Forelimb muscle (tissue), 1 donor: ENCODE results near the gene STOX2. TPM values are rescaled to one million over a fixed set of nuclear protein-coding genes. Genes with fewer than 3 reads are reported as not detected.
"Not testable (repeated sequence)": the region's sequence is repeated elsewhere in the genome, so short reads cannot be mapped to it uniquely, and the experiment has no call there.

ENCODE experiments used
- DNase-seq: peaks from one replicate; pipeline ENCODE4 v3.0.0-alpha.2; 2013; ENCODE audit warnings: low read depth
- polyA plus RNA-seq: library from polyadenylated mRNA; unstranded; fragments of 120-200 nt; gene quantifications from one replicate; pipeline ENCODE4 v1.2.1, GENCODE V29; 2013; ENCODE audit not compliant: insufficient read length

The STOX2 gene
- polyA plus RNA-seq, 1 donor = 5.4 TPM

DNA sequence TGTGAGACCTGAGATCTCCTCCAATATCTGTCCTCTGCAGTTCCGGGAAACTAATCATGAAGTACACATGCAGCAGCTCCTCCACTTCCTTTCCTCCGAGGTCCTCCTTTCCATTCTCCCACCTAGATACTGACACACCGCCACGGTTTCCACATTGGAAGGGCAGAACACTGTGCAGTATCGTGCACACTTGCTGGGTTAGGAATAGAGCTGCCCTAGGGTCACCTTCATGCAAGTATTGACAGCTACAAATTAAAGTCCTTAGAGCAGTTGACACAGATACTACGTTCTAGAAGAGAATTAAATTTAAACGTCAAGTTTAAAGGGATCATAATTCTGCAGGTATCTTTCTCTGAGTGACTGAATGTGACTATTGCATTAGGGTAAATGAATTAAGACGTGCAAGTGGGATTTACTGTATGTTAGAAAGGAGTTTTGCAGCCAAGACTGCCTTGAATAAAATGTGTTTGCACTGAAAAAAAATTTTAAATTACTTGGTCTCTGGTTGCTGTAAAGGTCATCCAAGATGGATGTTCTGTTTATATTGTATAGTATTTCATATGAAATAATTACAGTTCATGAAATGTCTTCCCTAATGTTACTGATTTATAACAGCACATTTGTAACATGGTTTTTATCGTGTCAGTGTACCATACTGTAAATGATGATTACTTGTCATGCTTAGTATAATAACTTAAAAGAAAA is 117.7 kb downstream of the STOX2 start:
- no peak for DNase-seq

DNA sequence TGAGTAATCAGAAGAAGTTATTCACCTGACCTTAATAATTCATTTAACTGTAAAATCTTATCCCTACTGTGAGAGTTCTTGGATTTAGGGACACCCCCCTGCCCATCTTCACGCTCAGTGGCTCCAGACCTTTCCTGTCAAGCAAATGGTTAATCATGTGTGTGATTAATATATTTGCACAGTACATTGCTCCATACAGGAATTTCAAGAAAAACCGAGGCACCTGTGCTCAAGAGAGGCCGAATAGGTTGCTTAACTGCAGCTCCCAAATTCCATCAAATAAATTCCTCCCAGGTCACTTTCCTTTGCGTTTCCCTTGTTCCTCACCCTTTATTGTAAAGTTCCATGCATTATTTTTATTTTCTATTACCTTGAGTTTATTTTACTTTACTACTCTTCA is 119.5 kb downstream of the STOX2 start:
- no peak for DNase-seq

DNA sequence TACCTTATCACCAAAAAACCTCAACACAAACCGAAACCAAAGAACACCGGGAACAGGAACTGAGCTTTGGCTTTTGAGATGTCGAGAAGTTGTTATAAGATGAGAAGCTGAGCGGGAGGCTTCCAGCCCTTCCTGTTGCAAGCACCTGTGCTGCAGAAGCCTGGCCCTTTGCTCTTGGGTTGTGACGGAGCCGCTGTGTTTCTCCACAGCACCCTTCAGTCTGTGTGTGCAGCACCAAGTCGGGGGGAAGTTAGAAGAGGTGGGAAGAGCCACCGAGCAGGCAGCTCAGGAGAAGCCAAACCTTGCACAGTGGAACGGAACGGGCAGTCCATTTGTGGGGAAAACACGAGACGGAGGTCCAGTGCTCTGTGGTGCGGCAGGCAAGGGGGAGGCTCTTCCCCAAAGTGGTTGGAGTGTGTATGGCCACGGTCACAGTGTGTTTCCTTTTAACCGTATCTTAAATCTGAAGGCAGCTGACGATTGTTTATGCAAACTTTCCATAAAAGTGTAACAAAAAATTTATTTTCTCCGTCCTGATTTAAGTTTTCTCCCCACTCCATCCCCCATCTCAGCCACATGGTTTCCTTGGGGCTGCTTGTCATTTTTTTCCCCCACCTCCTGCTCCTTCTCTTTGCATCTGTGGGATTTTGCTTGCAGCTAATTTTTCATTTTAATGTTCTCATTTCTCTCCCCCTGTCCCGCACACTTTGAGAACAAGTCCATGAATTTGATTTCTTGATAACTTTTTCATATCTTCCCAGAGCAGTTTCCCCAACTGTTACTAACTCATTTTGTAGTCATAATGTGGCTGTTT is 123.7 kb downstream of the STOX2 start:
- DNase-seq = no peak

DNA sequence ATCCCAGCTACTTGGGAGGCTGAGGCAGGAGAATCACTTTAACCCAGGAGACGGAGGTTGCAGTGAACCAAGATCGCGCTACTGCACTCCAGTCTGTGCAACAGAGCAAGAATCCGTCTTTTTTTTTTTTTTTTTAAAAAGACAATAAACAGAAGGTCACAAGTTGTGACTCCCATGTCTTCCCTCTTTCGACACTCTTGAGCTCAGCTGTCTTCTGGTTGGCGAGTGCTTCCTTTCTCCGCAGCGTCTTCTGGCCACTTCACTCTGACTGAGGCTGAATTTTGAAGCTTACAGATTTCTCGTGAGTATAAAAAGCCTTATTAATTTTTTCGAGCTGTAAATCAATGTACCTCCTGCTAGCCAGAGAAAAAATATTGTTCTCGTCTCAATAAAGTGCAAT is 124.9 kb downstream of the STOX2 start:
- DNase-seq = no peak

DNA sequence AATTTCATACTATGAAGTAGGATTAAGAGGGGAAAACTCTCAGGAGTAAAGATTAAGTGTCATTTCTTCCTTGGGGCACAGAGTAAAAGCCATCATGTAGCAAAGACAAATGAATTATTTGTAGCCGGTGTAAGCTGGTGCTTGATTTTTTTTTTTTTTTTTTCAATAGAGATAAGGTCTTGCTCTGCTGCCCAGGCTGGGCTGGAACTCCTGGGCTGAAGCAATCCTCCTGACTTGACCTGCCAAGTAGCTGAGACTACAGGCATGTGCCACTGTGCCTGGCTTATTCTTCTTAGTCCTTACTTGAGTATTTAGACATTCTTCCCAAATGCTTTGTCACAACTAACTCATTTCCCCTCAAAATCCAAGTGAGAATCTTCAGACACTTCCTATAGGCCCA is 125.7 kb downstream of the STOX2 start:
- DNase-seq = no peak

DNA sequence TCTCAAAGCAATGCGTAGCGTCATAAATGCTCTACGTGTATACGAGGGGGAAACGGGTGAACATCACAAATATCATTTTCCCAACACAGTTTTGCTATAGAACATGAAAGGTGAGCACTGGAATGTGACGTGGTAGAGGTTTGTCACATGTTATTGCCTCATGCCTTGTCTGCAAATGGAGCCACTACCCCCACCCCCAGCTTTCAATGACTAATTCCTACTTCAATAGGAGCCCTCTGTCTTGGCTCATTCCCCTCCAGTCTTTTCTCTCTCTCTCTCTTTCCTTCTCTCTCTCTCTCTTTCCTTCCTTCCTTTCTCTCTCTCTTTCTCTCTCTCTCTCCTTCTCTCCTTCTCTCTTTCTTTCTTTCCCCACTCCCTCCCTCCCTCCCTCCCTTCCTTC is 127.0 kb downstream of the STOX2 start:
- no peak for DNase-seq

DNA sequence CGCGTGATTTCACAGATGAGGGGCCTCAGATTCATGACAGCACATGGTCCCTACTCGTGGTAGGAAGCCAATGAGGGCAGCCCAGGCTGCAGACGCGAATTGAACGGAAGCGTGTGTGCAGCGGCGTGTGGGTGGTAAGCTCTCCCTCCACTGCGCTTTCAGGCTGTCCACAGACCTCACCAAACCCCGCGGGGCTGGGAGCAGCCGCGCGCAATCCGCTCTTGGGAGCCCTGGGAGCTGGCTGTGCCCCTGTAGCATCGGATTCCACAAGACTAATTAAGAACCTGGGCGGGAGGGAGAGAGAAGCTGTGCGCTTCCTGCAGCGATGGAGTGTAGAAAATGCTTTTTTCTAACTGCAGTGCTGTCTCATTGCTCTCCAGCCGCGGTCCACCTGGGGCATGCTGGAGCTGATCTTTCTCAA is 134.9 kb downstream of the STOX2 start:
- DNase-seq = no peak

DNA sequence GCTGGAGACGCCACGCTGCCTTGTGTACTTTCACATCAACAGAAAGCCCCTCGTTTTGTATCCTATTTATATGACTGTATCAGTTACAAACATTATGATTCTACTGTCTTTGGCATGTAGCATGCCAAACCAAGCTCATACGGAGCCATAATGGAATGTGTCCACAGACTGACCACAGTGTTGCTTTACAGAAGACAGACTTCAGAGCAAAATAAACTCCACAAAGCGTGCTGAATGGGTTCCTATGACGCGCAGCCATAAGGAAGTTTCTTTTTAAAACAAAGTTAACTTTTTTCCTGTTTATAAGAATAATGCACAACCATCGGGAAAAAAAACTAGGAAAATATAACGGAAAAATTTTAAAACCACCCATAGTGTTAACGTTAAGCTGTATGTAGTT is 136.0 kb downstream of the STOX2 start:
- DNase-seq = no peak

DNA sequence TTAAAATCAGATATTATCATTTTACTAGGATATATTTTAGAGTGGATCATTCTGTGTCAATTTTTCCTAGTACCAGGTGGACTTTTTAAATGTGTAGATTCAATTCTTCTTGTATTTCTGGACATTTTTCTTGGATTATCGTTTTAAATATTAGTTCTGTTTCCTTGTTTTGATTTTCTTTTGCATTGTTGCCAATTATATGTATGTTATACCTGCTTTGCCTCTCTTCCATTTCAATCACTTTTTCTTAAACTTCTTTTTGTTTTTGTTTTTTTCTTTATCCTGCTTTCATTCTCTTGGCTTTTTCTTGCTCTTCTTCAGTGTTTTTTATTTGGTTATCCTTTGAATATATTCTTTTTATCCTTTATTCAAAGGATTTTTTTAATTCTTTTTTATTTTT is 141.0 kb downstream of the STOX2 start:
- no peak for DNase-seq

DNA sequence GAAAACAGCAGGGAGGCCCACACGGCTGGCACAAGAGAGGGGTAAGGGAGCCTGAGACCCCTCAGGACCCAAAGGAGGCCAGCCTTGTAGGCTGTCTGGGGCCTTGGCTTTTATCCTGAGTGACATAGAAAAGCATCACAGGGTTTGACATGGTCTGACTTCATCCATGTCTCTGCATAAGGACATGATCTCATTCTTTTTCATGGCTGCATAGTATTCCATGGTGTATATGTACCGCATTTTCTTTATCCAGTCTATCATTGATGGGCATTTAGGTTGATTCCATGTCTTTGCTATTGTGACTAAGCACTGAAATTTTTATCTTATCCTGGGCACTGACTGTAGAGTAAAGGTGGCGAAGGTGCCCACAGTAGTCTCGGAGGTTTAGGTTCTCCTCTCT is 146.2 kb downstream of the STOX2 start:
- DNase-seq = not testable (repeated sequence)

DNA sequence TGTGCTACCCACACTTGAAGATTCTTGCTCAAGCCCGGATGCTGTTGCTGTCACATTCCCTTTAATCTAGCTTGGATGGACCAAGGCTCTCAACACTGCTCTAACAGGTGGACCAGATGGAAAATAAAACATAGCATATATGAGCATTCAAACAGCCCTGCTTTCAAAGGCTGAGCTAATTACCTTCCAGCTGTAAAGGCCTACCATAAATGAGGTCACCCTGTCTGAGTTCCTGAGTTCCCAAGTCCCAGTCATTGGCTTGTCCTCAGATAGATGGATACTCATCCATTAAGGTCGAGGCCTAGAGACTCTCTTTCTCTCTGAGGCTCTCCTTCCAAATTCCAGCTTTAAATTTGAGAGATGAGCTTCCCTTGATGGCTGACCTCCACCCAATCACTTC is 147.5 kb downstream of the STOX2 start:
- DNase-seq = no peak

DNA sequence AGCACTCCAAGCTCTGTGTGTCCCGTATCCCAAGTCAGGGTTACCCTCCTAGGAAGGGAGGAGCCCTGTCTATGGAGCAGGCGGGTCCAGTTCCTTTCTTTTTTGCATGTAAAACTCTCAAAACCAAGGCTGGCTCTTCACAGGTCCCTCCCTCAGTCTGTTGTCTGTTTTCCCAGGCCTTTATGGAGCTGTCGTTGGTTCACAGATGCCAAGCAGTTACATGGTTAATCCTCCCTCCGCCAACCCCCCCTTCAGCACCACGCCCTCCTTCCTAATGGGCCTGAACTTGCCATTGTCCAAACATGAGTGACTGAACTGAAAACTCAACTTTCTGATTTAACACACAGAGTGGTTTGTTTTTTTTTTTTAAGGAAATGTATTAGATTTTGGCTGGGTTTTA is 148.3 kb downstream of the STOX2 start:
- no peak for DNase-seq

DNA sequence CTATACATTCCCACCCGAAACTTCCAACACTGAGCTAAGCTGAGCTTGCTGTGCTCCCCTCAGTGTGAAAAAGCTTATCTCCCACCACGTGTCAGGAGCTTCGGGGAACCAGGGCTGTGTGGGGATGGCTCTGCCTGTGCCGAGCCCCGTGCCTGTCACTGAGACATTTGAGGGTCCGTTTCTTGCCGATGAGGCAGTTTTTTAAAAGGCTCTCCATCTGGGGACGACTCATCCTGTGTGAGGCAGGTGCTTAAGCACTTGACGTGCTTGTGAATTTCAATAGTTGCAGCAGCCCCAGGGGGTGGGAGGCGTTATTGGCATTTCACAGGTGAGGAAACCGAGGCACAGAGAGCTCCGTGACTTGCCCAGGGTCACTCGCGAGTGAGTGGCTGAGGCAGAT is 151.8 kb downstream of the STOX2 start:
- no peak for DNase-seq

DNA sequence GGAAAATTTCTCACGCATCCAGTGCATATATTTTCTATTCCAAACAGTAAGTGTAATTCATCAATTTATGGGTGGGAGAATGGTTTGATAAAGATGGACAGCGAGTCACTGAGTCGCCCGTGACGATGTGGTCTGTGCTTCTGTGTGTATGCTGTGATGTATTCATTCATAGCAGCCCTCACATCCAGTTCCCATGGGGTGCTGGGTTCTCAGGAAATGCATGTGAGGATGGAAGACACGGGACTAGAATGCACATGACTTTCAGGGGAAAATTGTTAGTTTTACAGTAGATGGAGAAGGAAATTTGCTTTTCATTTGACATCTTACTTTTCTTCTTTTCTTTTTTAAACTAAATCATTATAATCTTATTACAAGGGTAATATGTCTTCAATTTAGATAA is 152.9 kb downstream of the STOX2 start:
- DNase-seq = no peak

DNA sequence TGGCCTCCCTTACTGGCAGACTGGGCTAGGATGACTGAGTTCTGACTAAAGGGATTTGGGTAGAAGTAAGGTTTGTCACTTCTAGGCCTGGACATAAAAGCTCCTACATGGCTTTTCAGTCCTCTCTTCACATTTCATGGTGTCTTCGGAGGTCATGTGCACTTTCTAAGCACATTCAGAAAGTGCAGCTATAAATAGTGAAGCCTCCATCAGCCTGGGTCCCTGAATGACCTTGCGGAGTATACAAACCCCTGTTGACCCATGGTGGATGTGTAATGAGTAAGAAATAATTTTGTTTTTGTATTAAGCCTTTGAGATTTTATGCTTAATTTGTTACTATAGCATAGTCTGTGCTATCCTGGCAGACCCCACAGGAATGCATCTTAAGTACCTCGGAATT is 154.0 kb downstream of the STOX2 start:
- no peak for DNase-seq

DNA sequence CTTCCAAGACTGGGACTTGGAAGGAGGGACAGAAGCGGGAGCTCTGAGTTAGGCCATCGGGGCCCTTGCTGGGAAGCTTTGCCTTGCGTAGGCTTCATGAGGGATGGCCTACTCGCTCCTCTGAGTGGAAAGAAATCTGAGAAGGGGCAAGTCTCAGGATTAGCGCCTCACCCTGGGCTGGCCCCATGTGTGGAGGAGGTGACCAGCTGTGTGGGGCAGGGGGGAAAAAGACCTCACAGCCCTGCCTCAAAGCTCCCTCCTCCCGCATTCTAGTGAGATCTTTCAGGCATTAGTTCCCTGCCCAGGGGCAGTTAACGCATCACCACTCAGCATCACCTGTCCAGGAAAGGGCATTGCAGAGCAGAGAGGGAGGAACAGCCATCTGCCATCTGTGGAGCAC is 156.5 kb downstream of the STOX2 start:
- no peak for DNase-seq

DNA sequence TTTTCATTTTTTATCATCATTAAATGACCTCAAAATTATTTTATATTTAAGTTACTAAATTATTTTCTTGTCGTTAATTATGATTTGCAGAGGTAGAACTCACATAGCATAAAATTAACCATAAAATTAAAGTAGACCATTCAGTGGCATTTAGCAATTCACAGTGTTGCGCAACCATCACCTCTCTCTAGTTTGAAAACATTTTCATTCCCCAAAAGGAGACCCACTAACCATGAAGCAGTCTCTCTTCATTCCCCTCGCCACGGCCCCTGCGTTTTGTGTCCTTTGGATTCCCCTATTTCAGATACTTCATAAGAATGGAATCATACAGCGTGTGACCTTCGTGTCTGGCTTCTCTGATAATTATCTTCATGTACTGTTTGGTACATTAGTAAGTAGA is 157.7 kb downstream of the STOX2 start:
- DNase-seq = no peak

DNA sequence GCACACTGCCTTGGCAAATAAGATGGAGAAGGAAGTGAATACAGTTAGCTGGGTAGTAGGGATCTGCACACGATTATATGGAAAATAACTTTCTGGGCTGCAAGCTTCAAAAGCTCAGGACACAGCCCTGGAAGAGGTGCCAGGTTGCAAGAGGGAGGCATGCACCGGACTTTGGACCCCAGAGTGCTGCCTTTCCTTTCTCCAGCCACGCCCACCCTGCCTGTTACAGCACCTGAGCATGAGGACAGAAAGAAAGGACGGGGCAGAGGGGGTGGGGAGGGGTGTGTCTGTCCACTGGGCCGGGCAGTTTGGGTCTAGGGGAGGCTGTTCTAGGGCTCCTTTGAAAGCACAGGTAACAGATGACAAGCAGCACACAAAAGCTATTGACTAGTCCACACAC is 159.8 kb downstream of the STOX2 start:
- DNase-seq = no peak

DNA sequence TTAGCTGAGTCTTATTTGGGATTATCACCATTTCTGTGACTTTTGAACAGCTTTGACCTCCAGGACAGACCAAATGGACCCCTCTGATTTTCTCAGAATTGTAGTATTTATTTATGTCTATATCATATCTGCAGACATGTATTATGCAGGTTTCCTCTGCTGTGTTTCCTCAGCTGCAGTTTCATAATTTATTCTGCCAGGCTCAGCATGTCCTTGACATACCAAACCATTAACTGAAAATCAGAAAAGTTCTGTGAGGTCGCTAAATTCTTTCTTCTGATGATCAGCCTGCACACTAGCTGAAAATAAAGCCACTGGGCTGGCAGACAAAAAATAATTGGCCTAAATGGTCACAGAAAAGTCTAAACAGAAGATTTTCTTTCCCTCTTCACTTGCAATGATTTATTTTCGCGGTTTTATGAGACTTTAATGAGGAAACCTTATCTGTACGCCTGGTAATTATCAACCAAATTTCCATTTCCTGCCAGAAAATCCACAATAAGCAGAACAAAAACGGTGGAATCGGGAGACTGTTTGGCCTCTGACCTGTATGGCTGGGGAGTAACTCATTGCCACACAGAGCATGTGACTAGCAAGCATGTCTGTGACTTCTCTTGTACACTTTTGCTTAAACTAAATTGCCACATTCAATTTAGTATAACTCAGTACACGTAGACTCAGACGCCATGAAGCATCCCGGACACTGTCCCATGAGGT is 161.6 kb downstream of the STOX2 start:
- no peak for DNase-seq

DNA sequence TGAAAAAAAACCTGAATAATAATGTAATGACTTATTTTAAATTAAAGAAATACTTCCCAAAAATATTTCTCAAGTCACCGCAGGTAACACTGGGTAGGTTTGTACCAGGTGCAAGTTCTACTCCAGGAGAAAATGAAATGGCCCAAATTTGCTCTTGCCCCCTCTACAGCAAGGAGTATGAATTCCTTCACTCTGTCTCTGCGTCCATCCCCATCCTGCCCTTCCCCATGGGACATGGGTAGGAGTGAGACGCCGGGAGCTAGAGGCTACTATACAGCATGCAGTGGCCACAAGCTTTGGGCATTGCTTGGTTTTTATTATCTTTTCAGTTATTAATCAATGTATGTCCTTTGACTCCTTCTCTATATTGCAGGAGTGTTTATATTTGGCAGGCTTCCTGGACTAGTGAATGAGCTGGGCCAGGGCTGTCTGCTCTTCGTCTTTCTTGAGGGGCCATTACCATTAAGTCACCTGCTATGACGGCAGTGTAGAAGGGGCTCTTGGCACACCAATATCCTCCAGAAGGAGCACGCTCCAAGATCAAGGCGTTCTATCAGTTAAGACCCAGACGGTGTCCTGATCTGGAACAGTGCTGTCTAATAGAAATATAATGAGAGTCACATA is 162.9 kb downstream of the STOX2 start:
- DNase-seq = no peak
